Epithelial cell of prostate (primary cell): Measurements from ENCODE around the gene MRPS9.

Source experiments
- DNase-seq: peaks from one replicate; pipeline ENCODE4 v3.0.0-alpha.2; 2011; ENCODE audit warnings: low read depth, low spot score
- H3K27ac ChIP-seq: fragments of 450-650 bp; 2 replicates; pipeline ENCODE4 v1.5.1; 2017; ENCODE audit warnings: mild to moderate bottlenecking

The MRPS9 gene

GRCh38 chr2:105144941-105145300 lies 107.1 kb downstream of the MRPS9 start:
- no peak overlapping the region for H3K27ac ChIP-seq

GRCh38 chr2:105149272-105149671 lies 111.4 kb downstream of the MRPS9 start:
- DNase-seq, result no peak
- H3K27ac ChIP-seq, result no peak overlapping the region

More at GRCh38 chr2:105144941-105145300, 107.1 kb downstream of the MRPS9 start:
- no peak for DNase-seq
